SIG-M5 treated with dmso at 0.1 percent for 504 hours (cell line): Measurements from ENCODE around the gene CARNS1.
A peak's percentile ranks its signal among the peaks of the same experiment; 100 is the strongest.

Experiments
- DNase-seq: peaks from one replicate; lab custom pipeline; 2025; ENCODE audit not compliant: unreplicated experiment; lab: John Stamatoyannopoulos, UW

Gene CARNS1

GRCh38 chr11:67376063-67376820 lies 39.2 kb upstream of the CARNS1 start:
- DNase-seq = no peak

- DNase-seq = no peak
Measured at GRCh38 chr11:67376873-67377808, 38.3 kb upstream of the CARNS1 start.

- DNase-seq = no peak
Measured at GRCh38 chr11:67378544-67378943, 36.9 kb upstream of the CARNS1 start.

GRCh38 chr11:67379061-67380058 lies 36.1 kb upstream of the CARNS1 start:
- no peak for DNase-seq

- peak; percentile 91 for DNase-seq
Measured at GRCh38 chr11:67381244-67381972, 34.1 kb upstream of the CARNS1 start.

GRCh38 chr11:67382276-67383136 lies 33.0 kb upstream of the CARNS1 start:
- DNase-seq = peak; percentile 83

- no peak for DNase-seq
Measured at GRCh38 chr11:67384851-67385366, 30.6 kb upstream of the CARNS1 start.

- DNase-seq = no peak
Measured at GRCh38 chr11:67387069-67387468, 28.4 kb upstream of the CARNS1 start.

- no peak for DNase-seq
Measured at GRCh38 chr11:67387518-67387917, 28.0 kb upstream of the CARNS1 start.

GRCh38 chr11:67389477-67389876 lies 26.0 kb upstream of the CARNS1 start:
- no peak for DNase-seq

- DNase-seq = no peak
Measured at GRCh38 chr11:67390947-67391303, 24.6 kb upstream of the CARNS1 start.

GRCh38 chr11:67391304-67392182 lies 23.9 kb upstream of the CARNS1 start, which contains the start of gene RAD9A:
TSS of gene RAD9A (plus strand) at chr11:67391986. CDS start at chr11:67392045, 59 bp downstream.
- DNase-seq = peak; percentile 89

GRCh38 chr11:67392183-67392715 lies 23.2 kb upstream of the CARNS1 start:
- no peak for DNase-seq

- no peak for DNase-seq
Measured at GRCh38 chr11:67393437-67393836, 22.0 kb upstream of the CARNS1 start.

- DNase-seq = no peak
Measured at GRCh38 chr11:67393990-67394389, 21.5 kb upstream of the CARNS1 start.

GRCh38 chr11:67395555-67396258 lies 19.8 kb upstream of the CARNS1 start:
- no peak for DNase-seq

GRCh38 chr11:67396259-67396581 lies 19.3 kb upstream of the CARNS1 start:
- DNase-seq = no peak
